Stimulated activated CD8-positive, alpha-beta memory T cell treated with anti-CD3 and anti-CD28 coated beads, Interleukin-15, amount 100 ng/mL, for 48 hours (primary cell): Measurements from ENCODE around the gene NSG1.

ENCODE experiments used
- DNase-seq, 2 donors: peaks; one replicate each; pipeline ENCODE4 v3.0.0-alpha.2; 2020; ENCODE audit warnings: low read depth in 2 of 2

Gene NSG1

DNA sequence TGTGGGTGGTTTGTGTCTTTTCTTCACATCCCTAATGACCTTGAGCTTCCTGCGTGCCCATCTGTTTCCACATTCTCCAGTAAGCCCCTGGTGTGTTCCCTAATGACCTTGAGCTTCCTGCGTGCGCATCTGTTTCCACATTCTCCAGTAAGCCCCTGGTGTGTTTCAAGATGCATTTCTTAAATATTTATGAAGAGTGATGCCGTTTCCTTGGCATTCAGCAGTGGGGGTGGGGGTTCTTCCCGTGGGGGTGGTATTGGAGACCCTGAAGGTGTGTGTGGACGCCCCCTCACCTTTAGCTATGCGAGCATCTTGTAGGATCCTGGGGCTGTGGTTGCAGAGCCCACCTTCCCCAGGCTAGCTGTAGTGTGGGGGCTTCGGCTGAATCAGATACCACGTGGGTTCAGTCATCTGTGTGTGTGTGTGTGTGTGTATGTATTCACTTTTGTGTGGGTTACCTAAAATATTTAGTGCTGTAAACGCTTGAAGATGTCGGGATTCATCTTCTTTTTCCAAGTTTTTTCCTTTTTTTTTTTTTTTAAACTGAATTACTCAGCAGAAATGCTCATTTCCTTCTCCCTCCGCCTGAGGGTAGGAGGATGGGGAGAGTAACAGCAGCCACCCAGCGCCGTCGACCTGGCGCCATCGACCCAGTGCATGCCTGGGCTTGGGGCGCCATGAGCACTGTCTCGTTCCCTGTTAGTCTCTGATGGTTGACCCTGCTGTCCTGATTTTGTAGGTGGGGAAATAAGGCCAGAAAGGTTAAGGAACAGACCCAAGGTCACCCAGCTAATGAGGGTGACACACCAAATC, 9.9 kb downstream of the NSG1 start:
- no peak for DNase-seq

DNA sequence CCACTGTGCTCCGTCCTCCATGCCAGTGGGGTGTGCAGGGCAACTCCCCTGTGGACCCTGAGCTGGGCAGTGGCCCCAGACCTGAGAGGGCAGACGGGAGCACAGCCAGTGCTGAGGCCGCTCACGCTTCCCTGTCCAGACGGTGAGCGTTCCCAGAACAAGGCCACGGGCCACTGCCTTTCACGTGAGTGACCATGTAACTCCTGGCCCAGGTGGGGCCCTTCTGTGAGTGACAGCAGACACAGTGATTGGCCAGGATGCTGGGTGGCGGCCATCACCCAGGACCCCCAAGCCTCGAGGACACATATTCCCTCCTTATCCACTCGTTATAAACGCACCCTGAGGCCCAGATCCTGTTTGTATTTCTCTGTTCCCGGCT, 10.5 kb downstream of the NSG1 start:
- DNase-seq, result no peak

DNA sequence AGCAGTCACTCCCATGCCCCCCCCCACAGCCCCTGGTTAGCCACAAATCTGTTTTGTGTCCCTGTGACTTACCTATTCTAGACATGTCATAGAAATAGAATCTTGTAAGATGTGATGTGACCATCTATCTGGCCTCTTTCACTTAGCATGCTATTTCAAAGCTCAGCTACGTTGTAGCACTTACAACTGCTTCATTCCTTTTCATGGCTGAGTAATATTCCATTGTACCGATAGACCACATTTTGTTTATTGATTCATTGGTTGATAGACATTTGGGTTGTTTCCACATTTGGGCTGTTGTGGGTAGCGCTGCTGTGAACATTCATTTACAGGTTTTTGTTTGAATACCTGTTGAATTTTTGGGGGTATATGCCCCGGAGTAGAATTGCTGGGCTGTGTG, 11.5 kb downstream of the NSG1 start:
- no peak for DNase-seq

DNA sequence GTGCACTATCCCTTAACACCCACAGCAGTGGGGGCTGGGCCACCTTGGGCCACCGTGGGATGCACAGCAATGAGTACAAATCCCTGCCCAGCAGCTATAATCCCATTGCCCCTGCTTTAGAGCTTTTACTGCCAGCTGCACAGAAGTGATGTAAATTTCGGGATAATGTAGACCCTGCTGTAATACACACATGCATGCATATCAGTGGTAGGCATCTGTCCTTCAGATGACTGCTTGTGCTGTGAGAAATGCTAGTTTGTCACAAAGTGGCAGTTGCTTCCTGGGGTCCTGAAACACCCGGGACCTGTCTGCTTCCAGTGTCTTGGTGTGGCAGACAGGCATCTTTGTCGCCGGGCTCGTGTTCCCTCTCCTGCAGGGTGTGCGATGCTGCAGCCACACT, 14.1 kb downstream of the NSG1 start:
- no peak for DNase-seq

DNA sequence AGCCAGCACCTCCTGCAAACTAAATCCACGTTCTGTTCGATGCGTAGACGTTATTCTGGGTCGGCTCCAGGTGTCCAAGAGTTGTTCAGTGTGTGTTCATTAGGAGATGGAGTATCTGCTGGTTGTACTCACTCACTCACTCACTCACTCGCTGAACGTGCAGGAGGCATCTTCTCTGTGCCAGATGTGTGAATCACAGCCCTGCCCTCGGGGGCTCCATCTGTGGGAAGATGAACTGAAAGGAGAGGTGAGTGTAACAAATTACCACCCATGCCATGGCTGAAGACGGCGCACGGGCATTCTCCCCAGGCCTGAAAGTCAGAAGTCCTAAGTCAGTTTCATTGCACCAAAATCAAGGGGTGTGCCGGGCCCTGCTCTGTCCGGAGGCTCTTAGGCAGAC, 16.1 kb downstream of the NSG1 start:
- no peak for DNase-seq

DNA sequence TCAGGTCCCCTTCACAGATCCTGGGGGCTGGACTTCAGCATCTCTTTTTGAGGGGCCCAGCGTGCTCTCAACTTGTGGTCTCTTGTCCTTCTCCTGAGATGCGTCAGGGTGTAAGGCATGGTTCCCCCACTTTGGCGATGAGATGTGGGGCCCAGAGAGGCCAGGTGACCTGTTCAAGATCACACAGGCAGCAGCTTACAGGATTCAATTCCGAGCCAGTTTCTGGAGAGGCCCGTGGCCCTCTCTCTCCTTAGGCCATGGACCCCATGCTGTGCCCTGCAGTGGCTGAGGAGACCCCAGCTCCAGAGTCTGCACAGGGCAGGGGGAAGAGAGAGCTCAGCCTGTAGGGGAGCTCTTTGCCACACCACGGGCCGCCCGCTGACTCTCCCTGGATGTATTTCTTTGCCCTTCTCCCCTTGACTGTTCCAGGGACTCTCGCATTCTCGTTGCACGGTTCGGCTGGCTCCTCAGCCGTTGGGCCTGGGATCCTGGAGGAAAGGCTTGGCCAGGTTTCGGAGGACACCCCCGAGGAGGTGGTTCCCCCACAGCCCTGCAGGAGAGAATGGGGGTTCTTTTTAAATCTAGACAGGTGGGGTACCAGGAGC, 18.6 kb downstream of the NSG1 start:
- no peak for DNase-seq

DNA sequence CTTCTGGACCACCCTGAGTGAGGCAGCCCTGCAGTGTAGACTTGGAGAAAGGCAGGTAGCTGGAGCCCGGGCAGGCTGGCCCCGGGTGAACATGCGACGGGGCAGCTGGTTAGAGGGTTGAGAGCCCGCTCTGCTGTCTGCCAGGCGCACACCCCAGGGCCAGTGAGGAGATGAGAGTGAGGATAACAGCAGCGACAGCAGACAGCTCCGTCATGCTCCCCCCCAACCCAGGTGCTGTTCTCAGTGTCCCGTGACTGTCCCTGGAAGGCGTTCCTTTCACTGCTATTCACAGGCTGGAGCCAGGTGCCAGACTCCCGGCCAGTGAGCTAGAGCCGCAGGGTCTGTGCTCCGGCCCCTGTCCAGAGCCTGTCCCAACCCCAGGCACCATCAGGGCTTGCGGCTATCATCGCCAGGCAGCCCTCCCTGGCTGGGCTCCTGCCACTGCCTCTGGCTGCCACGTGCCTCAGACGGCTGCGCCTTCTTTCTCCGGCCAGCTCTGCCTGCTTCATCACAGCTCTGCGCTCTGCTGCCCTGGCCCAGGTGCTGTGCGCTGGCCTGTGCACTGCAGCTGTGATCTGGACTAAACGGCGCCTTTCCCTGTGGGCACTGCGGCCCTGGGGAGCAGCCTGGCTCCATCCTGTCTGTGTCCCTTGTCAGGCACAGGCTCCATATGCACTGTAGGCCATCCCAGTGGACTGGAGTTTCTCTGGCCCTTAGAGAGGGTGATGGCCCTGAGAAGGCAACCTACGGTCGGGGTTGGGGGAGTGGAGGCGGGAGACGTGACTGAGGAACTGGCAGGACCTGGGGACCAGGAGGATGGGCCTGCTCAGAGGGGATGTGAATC, 19.8 kb downstream of the NSG1 start:
- DNase-seq, result no peak

DNA sequence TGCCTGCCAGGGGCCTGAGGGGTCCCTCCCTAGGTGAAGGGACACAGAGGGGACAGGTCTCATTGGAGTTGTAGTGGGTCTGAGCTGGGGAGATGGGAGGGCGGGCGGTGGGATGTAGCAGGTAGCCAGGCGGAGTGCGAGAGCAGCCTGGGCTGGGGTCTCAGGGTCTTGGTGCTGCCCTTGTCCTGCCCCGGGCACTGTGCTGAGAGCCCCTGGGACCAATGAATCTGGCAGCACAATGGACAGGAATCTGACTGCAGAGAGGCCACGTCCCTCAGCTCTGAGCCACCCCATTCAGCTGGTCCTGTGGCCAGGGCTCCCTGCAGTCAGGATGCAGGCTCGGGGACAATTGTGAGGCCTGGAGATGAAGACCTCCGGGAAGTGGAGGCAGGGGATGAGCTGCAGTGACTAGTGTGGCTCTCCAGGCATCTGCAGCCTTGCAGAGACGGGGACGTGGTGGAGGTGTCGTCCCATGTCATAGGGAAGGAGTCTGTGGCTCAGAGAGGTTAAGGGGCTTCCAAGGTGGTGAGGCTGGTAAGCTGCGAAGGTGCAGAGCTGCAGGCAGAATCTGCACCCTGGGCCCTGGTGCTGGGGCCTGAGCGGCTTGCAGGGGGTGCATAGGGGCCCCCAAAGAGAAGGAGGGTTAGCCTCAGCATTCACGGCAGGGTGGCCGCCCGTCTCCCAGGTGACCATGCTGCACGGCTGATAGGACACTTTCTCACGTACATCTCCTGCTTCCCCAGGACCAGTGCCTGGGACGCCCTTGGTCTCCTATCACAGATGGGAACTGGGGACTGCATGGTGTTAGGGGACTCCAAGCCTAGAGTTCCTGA, 20.6 kb downstream of the NSG1 start:
- no peak for DNase-seq

DNA sequence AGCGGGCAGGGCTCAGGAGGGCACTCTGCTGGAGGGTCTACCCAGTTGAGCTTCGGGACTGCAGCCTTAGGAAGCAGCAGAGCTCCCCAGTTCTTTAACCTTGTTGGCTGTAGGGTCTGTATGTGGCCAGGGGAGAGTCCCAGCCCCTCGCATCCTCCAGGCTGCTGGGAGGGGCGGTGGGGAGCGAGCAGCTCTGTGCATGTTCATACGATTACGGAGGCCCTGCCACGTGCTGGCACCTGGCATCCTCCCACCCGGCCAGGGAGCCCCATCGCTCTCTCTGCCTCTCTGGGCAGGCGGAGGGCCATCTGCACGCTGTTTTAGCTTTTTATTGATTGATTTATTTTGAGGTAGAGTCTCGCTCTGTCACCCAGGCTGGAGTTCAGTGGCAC, 21.2 kb downstream of the NSG1 start:
- no peak for DNase-seq

DNA sequence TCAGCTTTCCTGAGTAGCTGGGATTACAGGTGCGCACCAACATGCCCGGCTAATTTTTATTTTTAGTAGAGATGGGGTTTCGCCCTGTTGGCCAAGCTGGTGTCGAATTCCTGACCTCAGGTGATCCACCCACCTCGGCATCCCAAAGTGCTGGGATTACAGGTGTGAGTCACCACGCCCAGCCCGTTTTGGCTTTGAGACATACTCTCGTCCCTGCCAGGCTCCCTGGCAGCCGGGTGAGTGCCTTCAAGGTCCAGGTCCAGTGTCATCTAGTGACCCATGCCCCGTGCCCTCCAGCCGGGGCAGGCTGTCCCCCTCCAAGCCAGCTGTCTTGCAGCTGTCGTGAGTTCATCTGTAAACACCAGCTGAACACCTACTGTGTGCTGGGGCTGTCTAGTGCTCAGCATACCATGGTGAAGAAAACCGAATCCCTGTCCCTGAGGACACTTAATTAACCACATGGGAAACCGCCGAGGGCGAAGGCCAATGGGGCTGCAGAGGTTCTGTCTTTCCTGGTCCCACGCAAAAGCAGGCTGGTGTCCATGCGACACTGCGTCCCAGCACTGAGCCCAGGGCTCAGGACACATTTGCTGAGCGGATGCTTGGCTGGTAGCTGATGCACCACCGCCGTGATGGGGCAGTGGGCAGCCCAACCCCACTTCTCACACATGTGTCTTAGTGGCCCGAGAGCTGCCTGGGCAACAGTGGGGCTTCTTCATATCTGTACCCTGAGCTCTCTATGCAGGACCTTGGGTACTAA, 21.9 kb downstream of the NSG1 start:
- no peak for DNase-seq

DNA sequence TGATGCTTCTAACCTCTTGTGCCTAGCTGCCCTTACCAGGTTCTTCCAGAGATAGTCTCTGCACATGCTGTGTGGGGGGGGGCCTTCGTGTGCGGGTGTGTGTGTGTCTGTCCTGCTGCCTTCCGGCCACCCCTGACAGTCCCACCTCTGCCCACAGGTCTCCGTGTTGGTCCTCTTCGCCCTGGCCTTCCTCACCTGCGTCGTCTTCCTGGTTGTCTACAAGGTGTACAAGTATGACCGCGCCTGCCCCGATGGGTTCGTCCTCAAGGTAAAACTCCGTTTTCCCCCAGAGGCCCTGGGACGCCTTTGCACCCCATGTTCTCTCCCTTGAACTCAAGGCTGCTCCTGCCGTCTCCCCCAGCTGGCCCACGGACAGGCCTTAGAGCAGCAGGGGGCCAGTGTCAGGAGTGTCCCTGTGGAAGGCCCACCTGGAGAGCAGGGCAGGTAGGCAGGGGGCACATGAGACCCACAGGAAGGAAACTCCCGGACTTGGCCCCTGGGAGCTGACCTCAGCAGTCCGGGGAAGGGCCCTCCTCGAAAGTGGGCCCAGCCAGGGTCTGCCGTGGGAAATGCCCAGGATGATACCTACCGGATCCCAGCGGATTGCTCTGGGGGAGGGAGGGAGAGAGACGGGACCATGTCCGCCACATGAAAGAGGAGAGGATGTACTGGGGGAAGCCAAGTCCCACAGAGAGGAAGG, 22.7 kb downstream of the NSG1 start:
- DNase-seq, result no peak

DNA sequence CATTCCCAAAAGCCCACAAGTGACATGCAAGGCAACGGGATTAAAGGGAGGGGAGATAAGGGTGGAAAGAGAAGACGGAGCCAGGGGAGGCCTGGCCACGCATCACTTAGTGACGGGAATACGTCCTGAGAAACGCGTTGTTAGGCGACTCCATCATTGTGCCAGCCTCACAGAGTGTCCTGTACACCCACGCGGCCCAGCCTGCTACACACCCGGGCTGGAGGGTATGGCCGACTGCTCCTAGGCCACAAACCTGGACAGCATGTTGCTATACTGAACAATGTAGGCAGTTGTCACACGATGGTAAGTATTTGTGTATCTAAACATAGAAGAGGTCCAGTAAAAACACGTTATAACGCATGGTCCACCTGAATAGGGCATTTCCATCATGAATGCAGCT, 23.4 kb downstream of the NSG1 start:
- no peak for DNase-seq

DNA sequence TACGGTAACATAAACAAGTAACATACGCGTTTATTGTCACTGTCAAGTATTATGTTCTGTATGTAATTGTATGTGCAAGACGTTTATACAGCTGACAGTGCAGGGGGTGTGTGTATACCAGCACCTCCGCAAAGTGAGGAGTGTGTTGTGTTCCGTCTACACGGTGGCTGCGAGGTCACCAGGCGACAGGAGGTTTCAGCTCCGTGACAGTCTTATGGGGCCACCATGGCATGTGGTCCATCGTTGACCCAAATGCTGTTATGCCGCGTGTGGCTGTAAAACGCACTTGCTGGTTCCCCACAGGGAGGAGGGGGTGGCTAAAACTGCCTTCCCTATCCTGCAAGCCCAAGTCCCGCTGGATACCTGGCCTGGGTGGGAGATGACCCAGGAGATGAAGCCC, 25.0 kb downstream of the NSG1 start:
- no peak for DNase-seq

DNA sequence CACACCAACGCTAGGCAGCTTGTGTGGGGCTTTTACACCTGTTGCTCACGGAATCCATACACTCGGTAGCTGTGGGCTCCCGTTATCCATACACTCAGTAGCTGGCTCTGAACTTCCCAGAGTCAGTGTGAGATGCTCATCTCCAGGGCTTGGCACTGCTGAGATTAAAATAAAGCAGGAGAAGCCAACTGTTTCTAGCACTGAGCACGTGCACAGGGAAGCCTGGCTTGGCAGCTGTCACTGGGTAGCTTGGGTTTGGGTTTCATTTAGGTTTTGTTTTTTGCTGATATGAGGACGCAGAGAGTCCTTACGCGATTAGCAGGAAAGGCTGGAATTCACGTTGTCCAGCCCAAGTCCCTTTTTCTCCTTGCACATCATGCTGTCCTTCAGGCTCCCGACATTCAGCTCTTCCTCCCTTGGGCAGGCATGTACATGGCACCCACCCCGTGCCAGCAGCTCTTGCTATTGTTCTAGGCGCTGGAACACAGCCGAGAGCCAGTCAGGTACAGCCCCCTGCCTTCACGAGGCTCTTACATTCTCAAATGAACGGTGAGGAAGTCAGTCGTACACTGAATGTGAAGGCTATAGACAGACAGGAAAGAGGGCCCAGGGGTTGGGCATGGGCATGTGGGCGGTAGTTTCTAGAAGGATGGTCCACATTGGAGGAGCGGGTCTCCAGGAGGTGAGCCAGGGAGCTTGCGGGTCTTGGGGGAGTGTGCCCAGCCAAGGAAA, 25.9 kb downstream of the NSG1 start:
- DNase-seq, result no peak

DNA sequence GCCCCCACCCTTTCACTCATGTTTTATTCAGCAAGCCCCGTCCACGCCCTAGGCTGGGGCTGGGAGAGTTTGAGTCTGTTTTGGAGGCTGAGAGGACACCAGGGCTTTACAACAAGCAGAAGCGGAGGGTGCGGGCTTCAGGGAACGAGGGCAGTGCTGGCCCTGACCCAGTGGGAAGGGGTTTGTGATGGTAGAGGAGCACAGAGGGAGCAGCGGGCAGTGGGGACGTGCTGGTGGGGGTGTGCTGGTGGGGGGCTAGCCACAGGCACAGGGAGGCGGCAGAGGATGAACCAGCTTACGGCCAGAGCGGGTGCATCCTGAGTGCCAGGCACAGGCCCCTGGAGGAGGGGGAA, 26.4 kb downstream of the NSG1 start:
- DNase-seq, result no peak

DNA sequence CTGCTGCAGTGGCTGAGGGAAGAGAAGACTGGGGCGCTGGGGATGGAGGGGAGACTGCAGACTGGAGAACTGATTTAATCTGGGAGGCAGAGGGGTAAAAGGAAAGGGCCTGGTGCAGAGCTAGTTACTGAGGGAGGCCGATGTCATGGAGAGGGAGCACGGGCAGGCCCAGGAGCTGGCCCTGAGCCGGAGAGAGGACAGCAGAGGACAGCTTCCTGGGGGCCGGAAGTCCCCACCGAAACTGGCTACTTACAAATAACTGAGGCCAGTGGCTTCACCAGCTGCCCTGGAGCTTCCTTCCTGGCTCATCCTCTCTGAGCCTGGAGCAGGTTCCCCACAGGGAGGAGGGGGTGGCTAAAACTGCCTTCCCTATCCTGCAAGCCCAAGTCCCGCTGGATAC, 26.9 kb downstream of the NSG1 start:
- DNase-seq, result no peak

DNA sequence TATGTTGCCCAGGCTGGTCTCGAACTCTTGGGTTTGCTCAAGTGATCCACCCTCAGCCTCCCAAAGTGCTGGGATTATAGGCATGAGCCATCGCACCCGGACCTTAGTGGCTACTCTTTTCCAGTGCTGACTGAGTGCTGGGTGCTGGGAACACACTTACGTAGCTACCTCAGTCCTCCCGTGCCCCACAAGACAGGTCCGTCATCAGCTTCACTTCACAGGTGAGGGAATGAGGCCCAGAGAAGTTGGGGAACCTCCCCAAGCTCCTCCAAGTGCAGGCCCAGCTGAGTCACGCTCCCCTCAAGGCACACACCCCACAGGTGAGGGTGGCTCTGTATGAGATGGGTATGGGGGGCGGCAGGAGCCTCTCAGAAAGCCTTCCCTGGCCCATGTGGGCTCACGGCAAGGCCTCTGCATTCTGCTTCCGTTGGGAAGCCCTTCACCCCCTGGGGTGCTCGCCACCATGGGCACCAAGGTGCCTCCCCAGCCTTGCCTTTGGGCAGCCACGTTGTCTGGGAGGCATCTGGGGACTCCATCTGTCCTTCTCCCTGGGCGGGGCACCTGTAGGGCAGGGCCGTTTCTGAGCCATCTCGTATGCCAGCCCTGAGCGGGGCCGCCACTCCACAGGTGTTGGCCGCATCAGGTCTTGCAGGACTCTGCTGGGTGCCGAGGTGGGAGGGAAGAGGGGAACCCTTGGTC, 28.4 kb downstream of the NSG1 start:
- DNase-seq, result no peak

DNA sequence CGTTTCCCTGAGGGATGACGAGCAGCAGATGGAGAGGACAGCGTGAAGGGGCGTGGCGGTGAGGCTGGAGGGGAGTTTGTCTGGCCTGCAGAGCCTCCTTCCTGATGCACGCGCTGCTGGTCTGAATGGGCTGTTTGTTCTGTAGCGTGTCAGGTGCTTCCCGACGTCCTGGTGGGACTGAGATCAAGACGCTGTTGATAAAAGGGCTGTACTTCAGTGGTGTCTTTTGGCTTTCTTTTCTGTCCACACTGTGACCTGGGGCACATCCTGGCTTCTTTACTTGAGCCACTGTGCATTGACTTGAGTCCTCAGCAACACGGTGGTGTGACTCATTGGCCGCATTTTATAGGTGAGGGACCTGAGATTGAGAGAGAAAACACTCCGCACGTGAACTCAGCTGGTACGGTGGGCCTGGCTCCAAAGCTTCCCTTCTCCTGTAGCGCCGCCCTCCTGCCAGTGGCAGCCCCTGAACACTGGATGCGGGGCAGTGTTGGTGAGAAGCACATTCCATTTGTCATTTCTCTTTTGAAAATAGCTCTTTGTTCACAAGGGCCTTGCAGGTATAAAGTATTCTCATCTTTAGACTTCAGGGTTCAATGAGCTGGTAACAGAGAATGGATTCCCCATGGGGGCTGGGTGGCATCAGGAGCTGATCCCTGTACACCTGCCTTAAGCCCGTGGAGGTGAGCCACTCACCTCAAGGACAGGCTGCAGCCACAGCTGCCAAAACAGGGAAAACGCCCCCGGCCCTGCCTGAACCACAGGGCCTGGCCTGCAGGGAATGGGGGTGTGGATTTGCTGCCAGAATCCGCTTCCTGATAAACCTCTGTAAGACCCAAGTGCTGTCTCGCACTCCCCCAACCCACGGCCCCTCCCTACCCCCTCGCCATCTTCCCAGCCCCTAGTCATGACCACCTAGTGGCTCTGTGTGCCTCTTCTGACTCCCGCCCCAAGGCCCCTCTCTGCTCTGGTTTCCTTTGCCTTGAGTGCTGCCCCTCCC, 29.2 kb downstream of the NSG1 start:
- no peak for DNase-seq
